ENCODE measurements around the gene ARHGEF4. TPM values are rescaled to one million over a fixed set of nuclear protein-coding genes. Genes with fewer than 3 reads are reported as not detected.

The ARHGEF4 gene
- total RNA-seq, 2 donors from 2014 or later, result 0.63 to 1.7 TPM

DNA sequence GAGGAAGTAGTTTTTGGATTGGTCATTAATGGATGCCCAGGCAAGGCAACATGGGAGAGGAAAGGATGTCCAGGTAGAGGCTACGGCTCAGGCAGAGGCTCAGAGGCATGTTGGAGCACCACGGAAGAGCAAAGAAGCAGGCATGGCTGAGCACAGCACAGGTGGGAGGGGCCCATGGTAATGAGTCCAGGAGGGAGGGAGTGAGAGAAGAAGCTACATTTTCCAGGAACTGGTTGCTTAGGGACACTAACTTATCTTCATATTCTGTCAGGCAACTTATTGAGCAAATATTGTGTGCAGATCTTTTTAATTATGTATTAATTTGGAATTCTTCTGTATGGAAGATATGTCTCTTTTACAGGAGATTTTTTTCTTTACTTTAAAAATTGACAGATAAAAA, 42.2 kb downstream of the ARHGEF4 start:
- Mint-ChIP-seq H3K4me1 (ENCODE audit: low read depth) (peaks cover 4% of the 10 kb centered on the region), H3K27ac (no peak overlapping the region), H3K4me3 (no peak overlapping the region), H3K27me3 (ENCODE audit: low read depth) (peaks cover 24% of the 10 kb centered on the region), H3K9me3 (no peaks in the 10 kb centered on the region), H3K36me3 (ENCODE audit: insufficient read depth in 2 of 2) (no peaks in the 10 kb centered on the region)
- ATAC-seq (replicated peaks in 1 of 2) (no peak), DNase-seq (no peak)

DNA sequence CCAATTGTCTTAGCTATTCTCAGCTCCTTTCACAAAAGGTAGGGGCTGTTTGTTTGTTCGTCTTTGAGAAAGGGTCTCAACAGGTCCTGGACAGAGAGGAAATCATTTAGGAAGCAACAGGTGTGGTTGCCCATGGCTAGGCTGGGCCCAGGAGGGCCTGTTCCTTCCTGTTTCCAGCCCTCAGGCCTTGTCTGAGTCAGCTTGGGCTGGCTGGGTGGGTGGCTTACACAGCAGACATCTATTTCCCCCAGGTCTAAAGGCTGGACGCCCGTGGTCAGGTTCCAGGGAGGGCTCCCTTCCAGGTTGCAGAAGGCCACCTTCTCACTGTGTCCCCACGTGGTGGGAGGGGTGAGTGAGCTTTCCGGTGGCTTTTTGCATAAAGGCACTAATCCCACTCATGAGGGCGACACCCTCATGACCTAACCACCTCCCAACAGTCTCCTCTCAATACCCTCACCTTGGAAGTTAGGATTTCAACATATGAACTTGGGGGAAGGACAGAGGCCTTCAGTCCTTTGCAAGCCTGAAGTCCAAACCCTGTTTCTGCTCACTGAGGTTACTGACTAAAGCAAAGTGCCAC, 45.5 kb downstream of the ARHGEF4 start:
- ATAC-seq (replicated peaks in 1 of 2) (no peak), DNase-seq (no peak)
- H3K36me3 Mint-ChIP-seq (ENCODE audit: insufficient read depth in 2 of 2), result no peaks in the 10 kb centered on the region
- H3K27ac Mint-ChIP-seq, result no peak overlapping the region
- no peaks in the 10 kb centered on the region for H3K9me3 Mint-ChIP-seq
- no peaks in the 10 kb centered on the region for H3K4me1 Mint-ChIP-seq (ENCODE audit: low read depth)
- H3K27me3 Mint-ChIP-seq (ENCODE audit: low read depth), result peaks cover 7% of the 10 kb centered on the region
- H3K4me3 Mint-ChIP-seq, result no peak overlapping the region

DNA sequence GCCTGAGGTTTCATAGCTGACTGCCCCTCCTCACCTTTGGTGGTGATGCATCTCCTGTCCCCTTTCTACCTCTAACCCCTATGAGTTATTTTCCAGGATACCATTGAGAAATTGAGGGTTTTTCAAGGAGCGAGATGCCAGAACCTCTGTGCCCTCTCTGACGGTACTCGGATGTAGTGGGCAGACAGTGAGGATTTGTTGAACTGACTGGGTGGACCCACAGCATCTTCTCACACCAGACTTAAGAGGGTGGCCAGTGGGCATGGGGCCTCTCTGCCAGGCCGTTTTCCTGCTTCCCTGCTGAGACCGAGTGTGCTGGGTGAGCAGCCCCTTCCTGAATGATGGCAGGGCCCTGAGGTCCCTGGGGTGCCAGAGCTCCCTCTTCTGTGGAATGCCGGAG, 46.3 kb downstream of the ARHGEF4 start:
- ATAC-seq (replicated peaks in 1 of 2) (no peak), DNase-seq (no peak)
- no peaks in the 10 kb centered on the region for H3K36me3 Mint-ChIP-seq (ENCODE audit: insufficient read depth in 2 of 2)
- H3K9me3 Mint-ChIP-seq, result no peaks in the 10 kb centered on the region
- no peaks in the 10 kb centered on the region for H3K4me1 Mint-ChIP-seq (ENCODE audit: low read depth)
- no peak overlapping the region for H3K4me3 Mint-ChIP-seq
- peaks cover 8% of the 10 kb centered on the region for H3K27me3 Mint-ChIP-seq (ENCODE audit: low read depth)
- no peak overlapping the region for H3K27ac Mint-ChIP-seq

DNA sequence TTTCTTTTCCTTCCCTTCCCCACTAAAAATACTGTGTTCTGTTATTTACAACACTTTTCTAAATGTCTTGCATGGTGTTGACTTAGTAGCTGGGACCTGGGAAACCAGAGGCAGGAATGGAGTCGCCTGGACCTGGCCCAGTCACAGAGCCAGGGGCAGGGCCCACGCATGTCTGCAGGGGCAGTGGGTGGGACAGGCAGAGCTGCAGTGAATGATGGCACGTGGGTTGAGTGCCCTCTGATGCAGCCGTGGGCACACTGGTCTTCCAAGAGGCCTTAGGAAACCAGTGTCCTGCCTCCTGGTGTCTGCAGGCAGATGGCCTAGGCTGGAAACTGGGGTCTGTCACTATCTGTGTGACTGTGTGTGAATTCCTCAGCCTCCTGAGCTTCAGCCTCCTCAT, 46.8 kb downstream of the ARHGEF4 start:
- Mint-ChIP-seq H3K4me1 (ENCODE audit: low read depth) (no peaks in the 10 kb centered on the region), H3K4me3 (no peak overlapping the region), H3K27ac (no peak overlapping the region), H3K36me3 (ENCODE audit: insufficient read depth in 2 of 2) (no peaks in the 10 kb centered on the region), H3K27me3 (ENCODE audit: low read depth) (peaks cover 12% of the 10 kb centered on the region), H3K9me3 (no peaks in the 10 kb centered on the region)
- no peak for DNase-seq
- no peak for ATAC-seq (replicated peaks in 1 of 2)

DNA sequence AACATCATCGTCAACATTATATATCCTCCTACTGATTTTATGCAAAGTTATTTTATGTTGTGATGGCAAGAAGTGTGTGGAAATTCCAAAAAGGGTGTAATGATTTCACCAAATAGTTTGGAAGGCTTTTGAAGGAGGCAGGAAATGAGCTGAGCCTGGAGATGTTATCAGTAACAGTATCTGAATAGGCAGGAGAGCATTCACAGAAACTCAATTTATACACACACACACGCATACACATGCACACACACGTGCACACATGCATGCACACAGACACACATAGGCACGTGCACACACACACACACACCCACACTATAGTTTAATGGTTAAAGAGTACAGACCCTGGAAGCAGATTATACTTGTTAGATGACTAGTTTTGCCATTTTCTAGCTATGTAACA, 47.3 kb downstream of the ARHGEF4 start:
- Mint-ChIP-seq H3K4me1 (ENCODE audit: low read depth) (no peaks in the 10 kb centered on the region), H3K4me3 (no peak overlapping the region), H3K9me3 (no peaks in the 10 kb centered on the region), H3K27ac (no peak overlapping the region), H3K27me3 (ENCODE audit: low read depth) (peaks cover 10% of the 10 kb centered on the region), H3K36me3 (ENCODE audit: insufficient read depth in 2 of 2) (no peaks in the 10 kb centered on the region)
- no peak for DNase-seq
- no peak for ATAC-seq (replicated peaks in 1 of 2)

DNA sequence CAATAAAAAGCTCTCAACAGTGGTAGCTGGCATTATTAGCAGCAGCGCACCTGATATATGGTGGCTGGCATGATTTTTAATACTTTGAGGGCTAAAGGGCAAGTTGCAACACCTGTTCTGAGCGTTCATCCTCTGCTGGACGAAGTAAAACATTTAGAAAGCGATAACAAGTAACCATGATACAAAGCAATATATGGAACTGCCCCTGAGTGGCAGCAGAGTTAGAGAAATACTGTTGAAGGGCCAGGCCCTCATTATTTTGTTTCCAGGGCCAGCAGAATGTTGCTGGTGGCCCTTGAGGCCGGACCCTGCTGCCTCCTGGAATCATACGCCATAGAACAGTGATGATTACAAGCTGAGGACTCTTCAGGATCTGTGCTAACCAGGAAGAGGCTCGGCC, 47.8 kb downstream of the ARHGEF4 start:
- H3K36me3 Mint-ChIP-seq (ENCODE audit: insufficient read depth in 2 of 2), result no peaks in the 10 kb centered on the region
- peaks cover 9% of the 10 kb centered on the region for H3K27me3 Mint-ChIP-seq (ENCODE audit: low read depth)
- ATAC-seq (replicated peaks in 1 of 2), result no peak
- H3K4me1 Mint-ChIP-seq (ENCODE audit: low read depth), result no peaks in the 10 kb centered on the region
- no peak for DNase-seq
- no peaks in the 10 kb centered on the region for H3K9me3 Mint-ChIP-seq
- H3K4me3 Mint-ChIP-seq, result no peak overlapping the region
- no peak overlapping the region for H3K27ac Mint-ChIP-seq

DNA sequence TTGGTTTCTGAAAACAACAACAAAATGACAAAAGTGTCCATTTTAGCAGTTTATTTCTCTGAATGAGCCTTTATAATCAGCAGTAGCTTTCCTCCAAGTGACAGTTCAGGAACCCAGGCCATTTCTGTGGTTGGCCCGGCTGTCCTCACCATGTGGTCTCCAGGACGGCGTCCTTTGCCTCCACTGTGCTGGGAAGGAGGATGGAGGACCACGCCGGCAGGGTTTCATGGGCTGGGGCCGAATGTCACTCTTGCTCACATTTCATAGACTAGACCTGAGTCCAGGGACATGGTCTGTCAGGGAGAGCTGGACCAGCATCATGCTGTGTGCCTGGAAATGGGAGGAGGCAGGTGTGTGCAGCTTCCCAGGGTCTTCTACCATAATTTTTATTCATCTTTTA, 50.9 kb downstream of the ARHGEF4 start:
- peaks cover 9% of the 10 kb centered on the region for H3K27me3 Mint-ChIP-seq (ENCODE audit: low read depth)
- no peaks in the 10 kb centered on the region for H3K36me3 Mint-ChIP-seq (ENCODE audit: insufficient read depth in 2 of 2)
- H3K4me1 Mint-ChIP-seq (ENCODE audit: low read depth), result no peaks in the 10 kb centered on the region
- no peak overlapping the region for H3K4me3 Mint-ChIP-seq
- ATAC-seq (replicated peaks in 1 of 2), result no peak
- H3K9me3 Mint-ChIP-seq, result no peaks in the 10 kb centered on the region
- no peak overlapping the region for H3K27ac Mint-ChIP-seq
- no peak for DNase-seq

DNA sequence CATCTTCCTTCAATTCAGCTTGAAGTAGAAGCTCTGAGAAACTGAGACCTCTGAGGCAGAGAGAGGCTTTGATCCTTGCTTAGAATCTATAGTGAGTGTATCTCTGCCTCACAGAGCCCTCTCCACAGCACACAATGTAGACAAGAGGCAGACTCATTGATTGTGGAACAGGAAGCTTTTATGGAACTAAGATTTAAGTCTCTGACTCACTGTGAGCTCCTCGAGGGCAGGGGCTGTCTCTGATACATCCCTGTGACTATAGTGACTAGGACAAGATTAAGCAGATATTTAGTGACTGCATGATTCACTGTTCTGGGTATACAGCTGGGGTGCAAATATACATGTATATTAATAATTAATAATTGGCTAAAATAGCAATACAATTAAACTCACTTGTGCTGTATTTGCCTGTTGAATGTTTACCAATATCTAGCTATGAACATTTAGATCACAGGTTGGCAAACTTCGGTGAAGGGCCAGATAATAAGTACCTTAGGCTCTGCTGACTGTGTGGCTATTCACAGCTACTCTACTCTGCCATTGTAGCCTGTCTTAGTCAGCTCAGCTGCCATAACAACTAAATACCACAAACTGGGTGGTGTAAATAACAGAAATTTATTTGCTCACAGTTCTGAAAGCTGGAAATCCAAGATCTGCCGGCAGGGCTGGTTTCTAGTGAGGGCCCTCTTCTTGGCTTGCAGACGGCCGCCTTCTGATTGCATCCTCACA, 54.4 kb downstream of the ARHGEF4 start:
- Mint-ChIP-seq H3K27ac (no peak overlapping the region), H3K36me3 (ENCODE audit: insufficient read depth in 2 of 2) (no peaks in the 10 kb centered on the region), H3K27me3 (ENCODE audit: low read depth) (peaks cover 25% of the 10 kb centered on the region), H3K4me3 (no peak overlapping the region), H3K9me3 (no peaks in the 10 kb centered on the region), H3K4me1 (ENCODE audit: low read depth) (no peaks in the 10 kb centered on the region)
- no peak for ATAC-seq (replicated peaks in 1 of 2)
- no peak for DNase-seq

DNA sequence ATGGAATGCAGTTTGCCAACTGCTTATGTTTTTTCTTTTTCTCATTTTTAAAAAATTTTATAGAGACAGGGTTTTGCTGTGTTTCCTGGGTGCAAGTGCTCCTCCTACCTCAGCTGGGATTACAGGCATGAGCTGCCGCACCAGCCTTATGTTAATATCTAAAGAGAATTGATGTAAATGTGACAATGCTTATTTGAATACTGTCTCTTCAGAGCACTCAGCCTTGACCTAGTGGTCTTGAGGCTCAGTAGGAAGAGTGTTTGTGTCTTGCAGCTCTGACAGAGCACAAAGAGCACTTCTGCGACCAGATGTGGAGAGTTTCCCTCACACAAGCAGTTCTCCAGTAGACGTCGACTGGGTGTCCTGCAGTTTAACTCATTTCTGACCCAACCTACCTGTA, 55.3 kb downstream of the ARHGEF4 start:
- Mint-ChIP-seq H3K4me3 (no peak overlapping the region), H3K27ac (no peak overlapping the region), H3K9me3 (no peaks in the 10 kb centered on the region), H3K27me3 (ENCODE audit: low read depth) (peaks cover 25% of the 10 kb centered on the region), H3K36me3 (ENCODE audit: insufficient read depth in 2 of 2) (no peaks in the 10 kb centered on the region), H3K4me1 (ENCODE audit: low read depth) (no peaks in the 10 kb centered on the region)
- DNase-seq (no peak), ATAC-seq (replicated peaks in 1 of 2) (no peak)

DNA sequence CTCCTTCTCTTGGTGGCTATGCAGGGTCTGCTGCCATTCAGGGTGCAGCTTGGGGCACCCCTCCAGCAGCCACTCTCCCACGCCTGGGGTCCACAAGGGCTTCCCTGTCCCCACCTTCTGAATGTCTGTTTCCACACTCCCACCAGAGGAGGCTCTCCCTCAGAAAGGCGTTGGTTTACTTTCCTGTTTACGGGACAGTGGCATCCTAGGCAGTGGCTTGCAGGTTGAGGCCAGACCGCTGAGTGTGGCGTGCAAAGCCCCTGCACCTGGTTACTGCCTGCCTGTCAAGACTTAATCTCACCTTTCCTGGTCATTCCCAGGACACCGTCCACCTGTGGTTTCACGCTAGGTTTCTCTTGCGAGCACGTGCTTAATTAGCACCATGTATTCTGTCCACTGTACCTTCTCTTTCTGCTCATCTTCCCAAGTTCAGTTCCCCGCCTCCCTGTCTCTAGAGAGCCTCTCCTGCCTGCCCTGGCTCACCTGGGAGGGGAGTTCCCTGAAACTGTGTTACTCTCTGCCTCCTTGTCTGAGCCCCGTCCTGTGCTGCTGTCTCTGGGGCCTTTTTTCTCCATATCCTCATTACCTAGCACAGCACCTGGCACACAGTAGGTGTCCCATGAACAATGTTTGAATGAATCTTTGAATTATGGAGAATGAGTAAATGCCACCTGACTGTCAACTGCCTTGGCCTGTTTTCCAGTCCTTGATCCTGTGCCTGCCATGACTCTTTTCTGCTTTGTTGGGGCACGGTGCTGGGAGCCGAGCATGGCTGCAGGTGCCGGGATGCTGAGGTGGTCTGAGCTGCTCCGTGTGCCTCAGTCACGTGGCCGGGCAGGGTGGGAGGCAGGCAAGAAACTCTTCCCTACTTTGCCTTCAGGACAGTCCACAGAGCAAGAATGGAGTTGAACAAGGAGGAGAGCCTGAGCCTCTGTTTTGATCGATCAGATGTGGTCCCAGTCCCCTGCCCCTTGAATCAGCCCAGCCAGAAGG, 56.4 kb downstream of the ARHGEF4 start:
- H3K36me3 Mint-ChIP-seq (ENCODE audit: insufficient read depth in 2 of 2), result no peaks in the 10 kb centered on the region
- no peaks in the 10 kb centered on the region for H3K9me3 Mint-ChIP-seq
- ATAC-seq (replicated peaks in 1 of 2) (no peak), DNase-seq (no peak)
- no peak overlapping the region for H3K4me3 Mint-ChIP-seq
- peaks cover 30% of the 10 kb centered on the region for H3K27me3 Mint-ChIP-seq (ENCODE audit: low read depth)
- H3K27ac Mint-ChIP-seq, result no peak overlapping the region
- H3K4me1 Mint-ChIP-seq (ENCODE audit: low read depth), result no peaks in the 10 kb centered on the region

DNA sequence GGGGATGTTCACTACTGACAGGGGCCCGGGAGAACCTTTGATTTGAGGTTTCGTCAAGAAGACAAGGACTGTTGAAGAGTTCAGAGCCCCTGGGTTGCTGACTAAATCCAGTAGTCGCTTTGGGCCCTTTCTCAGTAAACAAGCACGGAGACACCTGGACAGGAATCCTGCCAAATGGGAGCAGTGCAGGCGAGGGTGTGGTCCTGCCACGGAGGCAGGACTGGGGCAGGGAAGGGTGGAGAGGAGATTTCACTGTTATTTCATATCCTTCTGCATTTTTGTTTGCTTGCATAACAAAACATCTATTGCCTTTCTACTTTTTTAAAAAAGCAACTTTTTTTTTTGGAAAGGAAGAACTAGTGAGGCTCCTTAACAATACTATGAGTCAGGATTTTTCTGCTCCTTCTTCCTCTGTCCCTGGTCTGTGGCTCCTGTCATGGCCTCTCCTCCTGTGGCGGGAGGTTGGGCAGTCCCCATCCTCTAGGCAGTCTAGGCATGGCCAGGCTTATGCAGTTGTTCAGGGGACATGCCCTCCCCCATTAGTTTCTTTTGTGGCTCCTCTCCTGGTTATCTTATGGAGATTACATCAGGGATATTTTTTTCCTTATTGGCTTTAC, 57.7 kb downstream of the ARHGEF4 start:
- Mint-ChIP-seq H3K4me3 (no peak overlapping the region), H3K27me3 (ENCODE audit: low read depth) (peaks cover 27% of the 10 kb centered on the region), H3K9me3 (no peaks in the 10 kb centered on the region), H3K4me1 (ENCODE audit: low read depth) (no peaks in the 10 kb centered on the region), H3K27ac (no peak overlapping the region), H3K36me3 (ENCODE audit: insufficient read depth in 2 of 2) (no peaks in the 10 kb centered on the region)
- DNase-seq (no peak), ATAC-seq (replicated peaks in 1 of 2) (no peak)

DNA sequence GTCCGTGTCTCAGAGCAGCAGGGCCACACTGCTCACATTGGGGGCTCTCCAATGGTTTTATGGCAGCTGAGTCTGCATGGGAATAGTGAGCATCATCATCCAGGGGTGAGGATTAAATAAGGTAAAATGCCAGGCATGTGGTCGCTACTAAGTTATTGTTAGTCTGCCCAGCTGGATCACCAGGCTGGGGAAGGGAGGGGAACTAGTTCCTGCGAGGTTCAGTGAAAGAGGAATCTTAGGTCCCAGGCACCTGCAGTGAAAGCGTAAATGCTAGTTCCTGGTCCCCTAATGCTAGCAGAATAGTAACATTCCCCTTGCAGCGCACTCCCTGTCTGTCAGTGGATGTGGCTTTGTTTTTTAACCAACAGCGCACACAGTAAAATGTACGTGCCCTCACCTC, 60.1 kb downstream of the ARHGEF4 start:
- no peak for ATAC-seq (replicated peaks in 1 of 2)
- DNase-seq, result no peak
- Mint-ChIP-seq H3K36me3 (ENCODE audit: insufficient read depth in 2 of 2) (no peaks in the 10 kb centered on the region), H3K4me1 (ENCODE audit: low read depth) (no peaks in the 10 kb centered on the region), H3K27ac (no peak overlapping the region), H3K4me3 (no peak overlapping the region), H3K9me3 (no peaks in the 10 kb centered on the region), H3K27me3 (ENCODE audit: low read depth) (peaks cover 27% of the 10 kb centered on the region)

DNA sequence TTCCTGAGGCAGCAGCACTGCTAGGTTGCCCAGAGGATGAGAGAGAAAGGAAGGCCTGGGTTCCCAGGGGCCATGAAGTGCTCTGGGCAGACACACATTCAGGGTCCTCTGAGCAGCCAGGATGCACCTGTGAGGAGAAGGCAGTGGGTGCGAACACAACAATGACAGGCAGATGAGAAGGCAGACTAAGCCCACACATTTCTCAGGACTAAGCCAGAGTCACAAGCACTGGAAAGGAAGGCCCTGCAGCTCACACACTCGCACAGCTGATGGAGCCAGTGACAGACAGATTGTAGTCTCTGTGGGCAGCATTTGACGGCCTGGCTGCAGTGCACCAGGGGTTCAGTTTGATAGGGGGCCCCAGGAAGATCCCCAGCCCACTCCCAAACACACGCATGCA, 61.8 kb downstream of the ARHGEF4 start:
- DNase-seq (no peak), ATAC-seq (replicated peaks in 1 of 2) (no peak)
- Mint-ChIP-seq H3K4me3 (no peak overlapping the region), H3K36me3 (ENCODE audit: insufficient read depth in 2 of 2) (no peaks in the 10 kb centered on the region), H3K9me3 (no peaks in the 10 kb centered on the region), H3K27me3 (ENCODE audit: low read depth) (peaks cover 24% of the 10 kb centered on the region), H3K27ac (no peak overlapping the region), H3K4me1 (ENCODE audit: low read depth) (no peaks in the 10 kb centered on the region)
